Measurements from ENCODE around the gene LACTBL1.

GRCh38 chr1:22920026-22920733 is 52.5 kb downstream of the LACTBL1 start:
- TF ChIP-seq ZNF274 (IDR thresholded peaks at IDR 0.05; ENCODE audit: low read depth, low read length) = no peak
- no peak for TF ChIP-seq YY1 (IDR thresholded peaks at IDR 0.05; ENCODE audit: insufficient read depth, insufficient read length)

Measured in NT2/D1 (cell line).